PC-3 (cell line): ENCODE results near the gene CDC34. TPM values are rescaled to one million over a fixed set of nuclear protein-coding genes. Genes with fewer than 3 reads are reported as not detected.

Source experiments
- ATAC-seq: fragments of 200-7000 bp; cut with Tn5 transposase; 2 replicates; pipeline ENCODE4 v1.9.1; 2020; ENCODE audit warnings: mild to moderate bottlenecking, moderate library complexity
- BruUV-seq: library from RNA; stranded (reverse); fragments of 400-500 nt; replicated peaks from 2 replicates; lab custom pipeline; 2021; lab: Mats Ljungman, UMichigan
- CTCF ChIA-PET: fragments of 300-600 bp; sonication (Branson Sonifier 250); formaldehyde crosslinking; loops from one replicate; lab custom pipeline; 2022; ENCODE audit warnings: antibody characterized with exemption; lab: Charles Lee
- POLR2A ChIA-PET: fragments of 300-600 bp; sonication (Branson Sonifier 250); formaldehyde crosslinking; loops from one replicate; lab custom pipeline; 2022; ENCODE audit warnings: antibody characterized with exemption; ENCODE audit not compliant: unreplicated experiment; lab: Charles Lee
- DNase-seq: peaks from one replicate; pipeline ENCODE4 v3.0.0-alpha.2; 2015
- H2AFZ ChIP-seq: fragments of 300-600 bp; sonication (generic); 2 replicates; pipeline ENCODE4 v1.6.0; 2016; ENCODE audit warnings: antibody characterized with exemption, low read length
- H3F3A ChIP-seq: fragments of 300-600 bp; sonication (generic); one replicate; pipeline ENCODE4 v1.6.0; 2017; ENCODE audit warnings: antibody characterized with exemption, low read length, control low read depth, mild to moderate bottlenecking; ENCODE audit not compliant: unreplicated experiment
- H3K27ac ChIP-seq: fragments of 300-600 bp; sonication (generic); 2 replicates; pipeline ENCODE4 v1.5.1; 2016; ENCODE audit warnings: mild to moderate bottlenecking, low read length
- H3K27me3 ChIP-seq: fragments of 300-600 bp; sonication (generic); 2 replicates; pipeline ENCODE4 v1.6.1; 2016; ENCODE audit warnings: low read length, mixed read lengths
- H3K36me3 ChIP-seq: fragments of 300-600 bp; sonication (generic); 2 replicates; pipeline ENCODE4 v1.6.1; 2016; ENCODE audit warnings: low read depth, mixed run types, low read length, mixed read lengths
- H3K4me1 ChIP-seq: fragments of 300-600 bp; sonication (generic); 2 replicates; pipeline ENCODE4 v1.5.1; 2016; ENCODE audit warnings: low read length; ENCODE audit not compliant: insufficient read depth
- H3K4me2 ChIP-seq: fragments of 300-600 bp; sonication (generic); 2 replicates; pipeline ENCODE4 v1.6.0; 2016; ENCODE audit warnings: low read length
- H3K4me3 ChIP-seq: fragments of 300-600 bp; sonication (generic); 2 replicates; pipeline ENCODE4 v1.5.1; 2016; ENCODE audit warnings: mild to moderate bottlenecking, low read length, mixed read lengths
- H3K79me2 ChIP-seq: fragments of 300-600 bp; sonication (generic); 2 replicates; pipeline ENCODE4 v1.6.1; 2017; ENCODE audit warnings: low read length, mixed read lengths
- H3K9ac ChIP-seq: fragments of 300-600 bp; sonication (generic); 2 replicates; pipeline ENCODE4 v1.6.0; 2016; ENCODE audit warnings: mild to moderate bottlenecking, low read length
- H3K9me2 ChIP-seq: fragments of 300-600 bp; sonication (generic); replicated peaks from 2 replicates; pipeline ENCODE4 v1.6.1; 2016; ENCODE audit warnings: mixed run types, low read length, mixed read lengths
- H3K9me3 ChIP-seq: fragments of 300-600 bp; sonication (generic); 2 replicates; pipeline ENCODE4 v1.6.1; 2016; ENCODE audit warnings: low read length, mixed read lengths
- H4K20me1 ChIP-seq: fragments of 300-600 bp; sonication (generic); 2 replicates; pipeline ENCODE4 v1.6.1; 2016; ENCODE audit warnings: low read length, mixed read lengths
- CTCF ChIP-seq: fragments of 300-600 bp; sonication (generic); conservative IDR thresholded peaks from 2 replicates; pipeline ENCODE4 v1.5.1; 2017; ENCODE audit warnings: antibody characterized with exemption, low read depth, mild to moderate bottlenecking, low read length
- EZH2 ChIP-seq: fragments of 300-600 bp; sonication (generic); IDR thresholded peaks from one replicate; pipeline ENCODE4 v1.6.1; 2017; ENCODE audit warnings: antibody characterized with exemption, mild to moderate bottlenecking, low read length; ENCODE audit not compliant: unreplicated experiment
- EZH2phosphoT487 ChIP-seq: fragments of 300-600 bp; sonication (generic); IDR thresholded peaks from 2 replicates; pipeline ENCODE4 v1.6.1; 2018; ENCODE audit warnings: mild to moderate bottlenecking, antibody characterized with exemption, low read length, borderline replicate concordance
- intact Hi-C: fragments of 100-400 bp; cut with micrococcal nuclease; formaldehyde crosslinking; loops from 2 replicates; pipeline ENCODE4 v1.9.0; 2023
- total RNA-seq: library from RNA; depleted of rRNA; stranded (reverse); fragments of >200 nt; gene quantifications from 2 replicates; pipeline ENCODE4 v1.2.3, GENCODE V29; 2014

Gene CDC34
- total RNA-seq, 1 experiment from 2014 or later, result 119 TPM

- DNase-seq, result no peak
- ATAC-seq, result no peak
- Histone ChIP-seq H2AFZ (no peak overlapping the region), H3K4me1 (peaks cover 4% of the 10 kb centered on the region; the same call in 1 of the 2 replicates), H3K27ac (no peak overlapping the region), H3K27me3 (no peaks in the 10 kb centered on the region), H3K9ac (no peak overlapping the region), H3K9me3 (no peaks in the 10 kb centered on the region), H3K79me2 (no peaks in the 10 kb centered on the region), H3F3A (no peaks in the 10 kb centered on the region), H3K4me2 (no peak overlapping the region), H3K4me3 (no peak overlapping the region), H3K9me2 (no peaks in the 10 kb centered on the region), H4K20me1 (no peaks in the 10 kb centered on the region), H3K36me3 (no peaks in the 10 kb centered on the region)
- ChIA-PET CTCF (no interaction called here), POLR2A (no interaction called here)
- no TSS peak for BruUV-seq
- TF ChIP-seq EZH2phosphoT487 (no peak), EZH2 (no peak), CTCF (no peak)
- intact Hi-C loops, result no loop called here
Observed at GRCh38 chr19:501646-502045, 29.9 kb upstream of the CDC34 start.

GRCh38 chr19:504616-505015, 26.9 kb upstream of the CDC34 start:
- H2AFZ ChIP-seq, result no peak overlapping the region
- TF ChIP-seq CTCF (no peak), EZH2phosphoT487 (no peak), EZH2 (no peak)
- ChIA-PET CTCF (no interaction called here), POLR2A (no interaction called here)
- H3K4me2 ChIP-seq, result no peak overlapping the region
- H3K4me3 ChIP-seq, result no peak overlapping the region
- DNase-seq, result no peak
- H3K27me3 ChIP-seq, result no peaks in the 10 kb centered on the region
- no peaks in the 10 kb centered on the region for H4K20me1 ChIP-seq
- H3K79me2 ChIP-seq, result peaks cover 11% of the 10 kb centered on the region
- intact Hi-C loops, result no loop called here
- H3K9ac ChIP-seq, result no peak overlapping the region
- no peaks in the 10 kb centered on the region for H3K36me3 ChIP-seq
- no TSS peak for BruUV-seq
- H3K4me1 ChIP-seq, result peaks cover 10% of the 10 kb centered on the region; the same call in 1 of the 2 replicates
- no peaks in the 10 kb centered on the region for H3F3A ChIP-seq
- H3K27ac ChIP-seq, result no peak overlapping the region
- H3K9me2 ChIP-seq, result no peaks in the 10 kb centered on the region
- no peak for ATAC-seq
- H3K9me3 ChIP-seq, result no peaks in the 10 kb centered on the region

- H3K4me2 ChIP-seq, result peak overlapping the region; percentile 91
- peak overlapping the region; percentile 92 for H3K27ac ChIP-seq
- no peaks in the 10 kb centered on the region for H3K27me3 ChIP-seq
- H3K36me3 ChIP-seq, result no peaks in the 10 kb centered on the region; the same call in 1 of the 2 replicates
- ChIA-PET POLR2A (no interaction called here), CTCF (interaction anchor here (1.0 kb wide), 2 partner anchors 9 to 18 kb away, joined by 4 to 5 read pairs; no protein-coding TSS in a partner anchor)
- intact Hi-C loops, result no loop called here
- no TSS peak for BruUV-seq
- ATAC-seq (peak; percentile 84), DNase-seq (peak; percentile 97)
- TF ChIP-seq EZH2phosphoT487, result no peak
- TF ChIP-seq EZH2, result no peak
- peak; percentile 81 for TF ChIP-seq CTCF
- peaks cover 11% of the 10 kb centered on the region for H3K79me2 ChIP-seq
- H4K20me1 ChIP-seq, result no peaks in the 10 kb centered on the region
- H3K9me3 ChIP-seq, result no peaks in the 10 kb centered on the region
- H3K4me3 ChIP-seq, result peak overlapping the region; percentile 99
- H3K4me1 ChIP-seq, result peaks cover 10% of the 10 kb centered on the region; the same call in 1 of the 2 replicates
- H2AFZ ChIP-seq, result peak overlapping the region; percentile 93
- no peaks in the 10 kb centered on the region for H3K9me2 ChIP-seq
- no peaks in the 10 kb centered on the region for H3F3A ChIP-seq
- peak overlapping the region; percentile 89 for H3K9ac ChIP-seq
Observed at GRCh38 chr19:506404-507285, 24.9 kb upstream of the CDC34 start.
